Measurements from ENCODE around the gene C1orf35. TPM values are rescaled to one million over a fixed set of nuclear protein-coding genes. Genes with fewer than 3 reads are reported as not detected.

C1orf35 gene
- total RNA-seq, 3 donors from 2014 or later: 11.5 to 17.0 (median 15.7) TPM

- H3K4me3 ChIP-seq: no peak overlapping the region
- H3K9me3 ChIP-seq: no peaks in the 10 kb centered on the region
- intact Hi-C loops (cut with DNase I; ENCODE audit: low total_unique reads): no loop called here
- H3K36me3 ChIP-seq: no peaks in the 10 kb centered on the region
- H3K27ac ChIP-seq: no peak overlapping the region
- TF ChIP-seq POLR2A (IDR thresholded peaks at IDR 0.05) (no peak), POLR2AphosphoS5 (IDR thresholded peaks at IDR 0.05) (no peak), CTCF (IDR thresholded peaks at IDR 0.05) (no peak)
- no peak for DNase-seq (ENCODE audit: low spot score in 2 of 2)
- H3K27me3 ChIP-seq: no peaks in the 10 kb centered on the region
- H3K4me1 ChIP-seq: peaks cover 0 to 6% of the 10 kb centered on the region in 2 donors
Measured at GRCh38 chr1:228136901-228137300, 33.8 kb upstream of the C1orf35 start.

DNA sequence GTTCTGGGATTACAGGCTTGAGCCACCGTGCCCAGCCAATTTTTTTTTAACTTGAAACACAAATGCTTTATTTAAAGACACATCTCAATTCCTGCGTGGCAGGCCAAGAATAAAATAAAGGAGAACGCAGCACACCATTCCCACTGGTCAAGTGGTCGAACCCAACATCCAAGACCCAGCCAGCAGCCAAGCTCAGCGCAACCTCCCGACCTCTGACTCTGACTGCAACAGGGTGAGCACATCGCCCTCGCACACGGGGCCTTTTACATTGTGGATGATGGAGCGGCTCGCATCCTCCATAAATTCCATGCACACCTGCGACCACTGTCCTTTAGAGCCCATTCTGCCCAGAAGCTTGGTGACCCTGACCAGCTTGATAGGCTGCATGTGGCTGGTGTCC lies 31.5 kb upstream of the C1orf35 start:
- Histone ChIP-seq H3K4me1 (no peaks in the 10 kb centered on the region), H3K9me3 (no peaks in the 10 kb centered on the region), H3K27me3 (no peaks in the 10 kb centered on the region), H3K27ac (no peak overlapping the region), H3K4me3 (no peak overlapping the region), H3K36me3 (no peaks in the 10 kb centered on the region)
- DNase-seq (ENCODE audit: low spot score in 2 of 2): no peak
- TF ChIP-seq POLR2AphosphoS5 (IDR thresholded peaks at IDR 0.05): no peak
- no peak for TF ChIP-seq POLR2A (IDR thresholded peaks at IDR 0.05)
- no peak for TF ChIP-seq CTCF (IDR thresholded peaks at IDR 0.05)
- intact Hi-C loops (cut with DNase I; ENCODE audit: low total_unique reads): no loop called here

GRCh38 chr1:228131766-228132165 lies 28.6 kb upstream of the C1orf35 start:
- H3K27ac ChIP-seq: peak overlapping the region; percentile 46 to 73
- TF ChIP-seq CTCF (IDR thresholded peaks at IDR 0.05): no peak
- TF ChIP-seq POLR2AphosphoS5 (IDR thresholded peaks at IDR 0.05): no peak
- TF ChIP-seq POLR2A (IDR thresholded peaks at IDR 0.05): no peak

GRCh38 chr1:228125185-228125584 lies 22.1 kb upstream of the C1orf35 start:
- intact Hi-C loops (cut with DNase I; ENCODE audit: low total_unique reads): no loop called here
- no peak for DNase-seq (ENCODE audit: low spot score in 2 of 2)
- no peaks in the 10 kb centered on the region for H3K27me3 ChIP-seq

More at GRCh38 chr1:228131766-228132165, 28.6 kb upstream of the C1orf35 start:
- no peaks in the 10 kb centered on the region for H3K27me3 ChIP-seq
- H3K4me1 ChIP-seq: no peaks in the 10 kb centered on the region
- intact Hi-C loops (cut with DNase I; ENCODE audit: low total_unique reads): no loop called here
- no peaks in the 10 kb centered on the region for H3K36me3 ChIP-seq
- H3K4me3 ChIP-seq: no peak overlapping the region
- H3K9me3 ChIP-seq: no peaks in the 10 kb centered on the region
- DNase-seq (ENCODE audit: low spot score in 2 of 2): no peak

GRCh38 chr1:228123505-228123904 lies 20.4 kb upstream of the C1orf35 start:
- H3K9me3 ChIP-seq: no peaks in the 10 kb centered on the region
- no peak overlapping the region for H3K4me3 ChIP-seq
- no peak overlapping the region for H3K27ac ChIP-seq
- intact Hi-C loops (cut with DNase I; ENCODE audit: low total_unique reads): no loop called here
- no peak for TF ChIP-seq CTCF (IDR thresholded peaks at IDR 0.05)
- TF ChIP-seq POLR2AphosphoS5 (IDR thresholded peaks at IDR 0.05): no peak
- no peak for TF ChIP-seq POLR2A (IDR thresholded peaks at IDR 0.05)
- H3K27me3 ChIP-seq: no peaks in the 10 kb centered on the region
- no peaks in the 10 kb centered on the region for H3K36me3 ChIP-seq
- no peak for DNase-seq (ENCODE audit: low spot score in 2 of 2)
- no peaks in the 10 kb centered on the region for H3K4me1 ChIP-seq

More at GRCh38 chr1:228125185-228125584, 22.1 kb upstream of the C1orf35 start:
- no peak overlapping the region for H3K4me3 ChIP-seq
- no peak overlapping the region for H3K27ac ChIP-seq
- no peak for TF ChIP-seq POLR2A (IDR thresholded peaks at IDR 0.05)
- TF ChIP-seq CTCF (IDR thresholded peaks at IDR 0.05): no peak
- TF ChIP-seq POLR2AphosphoS5 (IDR thresholded peaks at IDR 0.05): no peak
- no peaks in the 10 kb centered on the region for H3K36me3 ChIP-seq
- H3K9me3 ChIP-seq: no peaks in the 10 kb centered on the region
- H3K4me1 ChIP-seq: no peaks in the 10 kb centered on the region
